CD14-positive monocyte (primary cell): ENCODE measurements around the gene ACVRL1. TPM values are rescaled to one million over a fixed set of nuclear protein-coding genes. Genes with fewer than 3 reads are reported as not detected.

Experiments
- DNase-seq, 3 donors: peaks; one replicate each; pipeline ENCODE4 v3.0.0-alpha.2; 2011 to 2022
- H2AFZ ChIP-seq: 2 replicates; pipeline ENCODE4 v1.6.0; 2012; ENCODE audit warnings: mild to moderate bottlenecking, low read depth, low read length, inconsistent platforms; ENCODE audit not compliant: insufficient read depth, poor library complexity, severe bottlenecking
- H3K27ac ChIP-seq, 2 donors: 1 replicate in 1 of 2; 2 replicates in 1 of 2; pipeline ENCODE4 v1.5.1; 2012 to 2013; ENCODE audit warnings: low read length in 2 of 2, control low read depth in 1 of 2, inconsistent platforms in 1 of 2, low read depth in 1 of 2, mild to moderate bottlenecking in 1 of 2
- H3K27me3 ChIP-seq, 2 donors: one replicate each; pipeline versions ENCODE4 v1.6.0 to v1.6.1; 2011 to 2013; ENCODE audit warnings: low read length in 2 of 2; ENCODE audit not compliant: control insufficient read depth in 2 of 2, insufficient read depth in 2 of 2
- H3K36me3 ChIP-seq, 2 donors: replicated peaks in 1 of 2; 1 replicate in 1 of 2; 2 replicates in 1 of 2; pipeline versions ENCODE4 v1.5.1 to v1.6.1; 2012 to 2013; ENCODE audit warnings: low read length in 2 of 2, control low read depth in 1 of 2, inconsistent platforms in 1 of 2, mild to moderate bottlenecking in 1 of 2; ENCODE audit not compliant: insufficient read depth in 2 of 2, control insufficient read depth in 1 of 2
- H3K4me1 ChIP-seq, 2 donors: 1 replicate in 1 of 2; 2 replicates in 1 of 2; pipeline versions ENCODE4 v1.5.1 to v1.6.1; 2012 to 2013; ENCODE audit warnings: low read length in 2 of 2, control low read depth in 1 of 2, inconsistent platforms in 1 of 2, mild to moderate bottlenecking in 1 of 2, moderate library complexity in 1 of 2; ENCODE audit not compliant: insufficient read depth in 2 of 2, control insufficient read depth in 1 of 2
- H3K4me2 ChIP-seq: replicated peaks from 2 replicates; pipeline ENCODE3; 2012; ENCODE audit warnings: low read length, moderate library complexity, mild to moderate bottlenecking; ENCODE audit not compliant: poor library complexity, severe bottlenecking; ENCODE audit errors: extremely low read depth
- H3K4me3 ChIP-seq, 3 experiments: fragments of 200-600 bp in 1 of 3; sonication (generic) in 1 of 3; replicated peaks in 1 of 3; 1 replicate in 2 of 3; 2 replicates in 1 of 3; pipeline ENCODE4 v1.5.1; 2011 to 2013; ENCODE audit warnings: low read length in 3 of 3, mild to moderate bottlenecking in 3 of 3, control low read depth in 2 of 3, low read depth in 2 of 3, inconsistent platforms in 1 of 3, moderate library complexity in 1 of 3
- H3K79me2 ChIP-seq: 2 replicates; pipeline ENCODE4 v1.6.0; 2012; ENCODE audit warnings: mild to moderate bottlenecking, control low read depth, inconsistent platforms, low read length, moderate library complexity; ENCODE audit not compliant: insufficient read depth
- H3K9ac ChIP-seq: 2 replicates; pipeline ENCODE4 v1.6.0; 2017; ENCODE audit warnings: low read length, mild to moderate bottlenecking; ENCODE audit not compliant: insufficient read depth, poor library complexity, severe bottlenecking
- H3K9me3 ChIP-seq, 2 donors: replicated peaks in 1 of 2; 1 replicate in 1 of 2; 2 replicates in 1 of 2; pipeline versions ENCODE4 v1.5.1 to v1.6.1; 2012 to 2013; ENCODE audit warnings: low read length in 2 of 2, control low read depth in 1 of 2; ENCODE audit not compliant: control insufficient read depth in 1 of 2, insufficient read depth in 1 of 2
- H4K20me1 ChIP-seq: 2 replicates; pipeline ENCODE4 v1.6.0; 2012; ENCODE audit warnings: mild to moderate bottlenecking, low read length, control low read depth, moderate library complexity; ENCODE audit not compliant: insufficient read depth
- H3K27ac Mint-ChIP-seq, 7 donors: one replicate each; pipeline ENCODE4 v1.8.0; 2020; ENCODE audit warnings: mild to moderate bottlenecking in 7 of 7, mixed read lengths in 7 of 7, moderate library complexity in 6 of 7, inconsistent platforms in 2 of 7
- H3K27me3 Mint-ChIP-seq, 3 donors: one replicate each; pipeline ENCODE4 v1.8.0; 2021 to 2022; ENCODE audit warnings: low read depth in 3 of 3, mild to moderate bottlenecking in 3 of 3, mixed read lengths in 3 of 3, moderate library complexity in 3 of 3, inconsistent platforms in 1 of 3
- H3K36me3 Mint-ChIP-seq, 2 donors: one replicate each; pipeline ENCODE4 v1.8.0; 2020; ENCODE audit warnings: mixed read lengths in 2 of 2, inconsistent platforms in 1 of 2, mild to moderate bottlenecking in 1 of 2
- H3K4me1 Mint-ChIP-seq: one replicate; pipeline ENCODE4 v1.8.0; 2020; ENCODE audit warnings: mild to moderate bottlenecking, mixed read lengths
- H3K4me3 Mint-ChIP-seq, 2 donors: one replicate each; pipeline ENCODE4 v1.8.0; 2020; ENCODE audit warnings: mild to moderate bottlenecking in 2 of 2, mixed read lengths in 2 of 2, moderate library complexity in 1 of 2
- H3K9me3 Mint-ChIP-seq, 7 donors: one replicate each; pipeline ENCODE4 v1.8.0; 2020 to 2022; ENCODE audit warnings: mixed read lengths in 7 of 7, mild to moderate bottlenecking in 6 of 7, moderate library complexity in 6 of 7, inconsistent platforms in 2 of 7
- WGBS: methylation state at CpG from one replicate; pipeline ENCODE4 v1.1.5; 2013; ENCODE audit warnings: missing lambda C conversion rate; ENCODE audit not compliant: insufficient coverage; 5-methylcytosine and 5-hydroxymethylcytosine counted together
- intact Hi-C, 2 donors: fragments of 100-400 bp; cut with micrococcal nuclease; formaldehyde crosslinking; loops; one replicate each; pipeline versions ENCODE4 v1.15.0 to v1.15.1; 2023
- polyA plus RNA-seq, 3 donors: library from polyadenylated mRNA; depleted of rRNA in 1 of 3; unstranded in 2 of 3; stranded (reverse) in 1 of 3; fragments of 300-500 nt in 2 of 3; fragments of >200 nt in 1 of 3; fragmentation: Illumina TruSeq in 2 of 3; gene quantifications; 1 replicate in 2 of 3; 2 replicates in 1 of 3; pipeline ENCODE4 v1.2.3, GENCODE V29; 2012 to 2021
- TF ChIP-seq, protein P1 (sequence below): fragments of 200-600 bp; IDR thresholded peaks from one replicate; pipeline ENCODE4 v1.8.0; 2022; ENCODE audit warnings: antibody characterized with exemption, mild to moderate bottlenecking

ACVRL1 gene
- polyA plus RNA-seq, 3 donors = 1.5 to 3.6 (median 2.0) TPM

GRCh38 chr12:51905471-51906429, 1.6 kb upstream of the ACVRL1 start:
- peaks cover 19 to 27% (median 26%) of the 10 kb centered on the region in 3 donors for H3K27me3 Mint-ChIP-seq
- DNase-seq = peak in 2 of 3 donors; percentile 23 to 68

More at GRCh38 chr12:51905471-51906429, 1.6 kb upstream of the ACVRL1 start:
- Histone ChIP-seq H3K9me3 (no peaks in the 10 kb centered on the region), H3K79me2 (no peaks in the 10 kb centered on the region), H3K4me1 (peaks cover 28 to 39% of the 10 kb centered on the region in 2 donors), H3K36me3 (no peaks in the 10 kb centered on the region), H3K27me3 (peaks cover 10 to 22% of the 10 kb centered on the region in 2 donors), H4K20me1 (no peaks in the 10 kb centered on the region), H3K4me3 (no peak overlapping the region), H3K4me2 (no peak overlapping the region), H3K9ac (no peak overlapping the region), H2AFZ (no peak overlapping the region), H3K27ac (no peak overlapping the region)
- Mint-ChIP-seq H3K36me3 (peaks cover 6 to 16% of the 10 kb centered on the region in 2 donors), H3K4me1 (peaks cover 36% of the 10 kb centered on the region), H3K9me3 (peaks cover 0 to 8% (median 0%) of the 10 kb centered on the region in 7 donors), H3K27ac (peak overlapping the region in 4 of 7 donors; percentile 12 to 62 (median 52)), H3K4me3 (peak overlapping the region in 1 of 2 donors; percentile 52)
- intact Hi-C loops = loop anchor here in 1 of 2 donors (2.0 kb wide), 1 partner anchor 35 kb away; no protein-coding TSS in a partner anchor
- TF ChIP-seq, protein P1, sequence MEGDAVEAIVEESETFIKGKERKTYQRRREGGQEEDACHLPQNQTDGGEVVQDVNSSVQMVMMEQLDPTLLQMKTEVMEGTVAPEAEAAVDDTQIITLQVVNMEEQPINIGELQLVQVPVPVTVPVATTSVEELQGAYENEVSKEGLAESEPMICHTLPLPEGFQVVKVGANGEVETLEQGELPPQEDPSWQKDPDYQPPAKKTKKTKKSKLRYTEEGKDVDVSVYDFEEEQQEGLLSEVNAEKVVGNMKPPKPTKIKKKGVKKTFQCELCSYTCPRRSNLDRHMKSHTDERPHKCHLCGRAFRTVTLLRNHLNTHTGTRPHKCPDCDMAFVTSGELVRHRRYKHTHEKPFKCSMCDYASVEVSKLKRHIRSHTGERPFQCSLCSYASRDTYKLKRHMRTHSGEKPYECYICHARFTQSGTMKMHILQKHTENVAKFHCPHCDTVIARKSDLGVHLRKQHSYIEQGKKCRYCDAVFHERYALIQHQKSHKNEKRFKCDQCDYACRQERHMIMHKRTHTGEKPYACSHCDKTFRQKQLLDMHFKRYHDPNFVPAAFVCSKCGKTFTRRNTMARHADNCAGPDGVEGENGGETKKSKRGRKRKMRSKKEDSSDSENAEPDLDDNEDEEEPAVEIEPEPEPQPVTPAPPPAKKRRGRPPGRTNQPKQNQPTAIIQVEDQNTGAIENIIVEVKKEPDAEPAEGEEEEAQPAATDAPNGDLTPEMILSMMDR = no peak
- WGBS = 75% methylated on average over 11 of the region's 18 CpGs
